Measurements from ENCODE around the gene RNGTT. TPM values are rescaled to one million over a fixed set of nuclear protein-coding genes. Genes with fewer than 3 reads are reported as not detected.
A peak's percentile ranks its signal among the peaks of the same experiment; 100 is the strongest.

The RNGTT gene
- total RNA-seq, 1 donor from 2014 or later, result 13.1 TPM

- TF ChIP-seq CTCF (IDR thresholded peaks at IDR 0.05), result no peak
- H3K27me3 Mint-ChIP-seq (ENCODE audit: low read depth), result peaks cover 42% of the 10 kb centered on the region
- no peak overlapping the region for H3K4me3 Mint-ChIP-seq (ENCODE audit: unreplicated experiment)
- H3K36me3 Mint-ChIP-seq (ENCODE audit: low read depth), result peaks cover 2% of the 10 kb centered on the region
- no peak for DNase-seq (ENCODE audit: low spot score)
- peaks cover 12% of the 10 kb centered on the region for H3K9me3 Mint-ChIP-seq (ENCODE audit: low read depth)
- no peak overlapping the region for H3K27ac Mint-ChIP-seq (ENCODE audit: unreplicated experiment)
- H3K4me1 Mint-ChIP-seq (ENCODE audit: low read depth), result no peaks in the 10 kb centered on the region
These were observed 378.7 kb downstream of the RNGTT start for GRCh38 chr6:88584581-88585275.

GRCh38 chr6:88577461-88577860 is 386.0 kb downstream of the RNGTT start:
- no peaks in the 10 kb centered on the region for H3K4me1 Mint-ChIP-seq (ENCODE audit: low read depth)
- peaks cover 27% of the 10 kb centered on the region for H3K27me3 Mint-ChIP-seq (ENCODE audit: low read depth)
- H3K36me3 Mint-ChIP-seq (ENCODE audit: low read depth), result peaks cover 2% of the 10 kb centered on the region
- H3K27ac Mint-ChIP-seq (ENCODE audit: unreplicated experiment), result no peak overlapping the region
- H3K4me3 Mint-ChIP-seq (ENCODE audit: unreplicated experiment), result no peak overlapping the region
- TF ChIP-seq CTCF (IDR thresholded peaks at IDR 0.05), result no peak
- DNase-seq (ENCODE audit: low spot score), result no peak
- H3K9me3 Mint-ChIP-seq (ENCODE audit: low read depth), result peaks cover 6% of the 10 kb centered on the region

- peak; percentile 26 for DNase-seq (ENCODE audit: low spot score)
- no peak overlapping the region for H3K4me3 Mint-ChIP-seq (ENCODE audit: unreplicated experiment)
- no peaks in the 10 kb centered on the region for H3K36me3 Mint-ChIP-seq (ENCODE audit: low read depth)
- no peak for TF ChIP-seq CTCF (IDR thresholded peaks at IDR 0.05)
- H3K27ac Mint-ChIP-seq (ENCODE audit: unreplicated experiment), result no peak overlapping the region
- no peaks in the 10 kb centered on the region for H3K9me3 Mint-ChIP-seq (ENCODE audit: low read depth)
- H3K27me3 Mint-ChIP-seq (ENCODE audit: low read depth), result peaks cover 29% of the 10 kb centered on the region
- H3K4me1 Mint-ChIP-seq (ENCODE audit: low read depth), result no peaks in the 10 kb centered on the region
These were observed 387.9 kb downstream of the RNGTT start for GRCh38 chr6:88575536-88575935.

- Mint-ChIP-seq H3K27me3 (ENCODE audit: low read depth) (peaks cover 21% of the 10 kb centered on the region), H3K27ac (ENCODE audit: unreplicated experiment) (no peak overlapping the region), H3K4me1 (ENCODE audit: low read depth) (no peaks in the 10 kb centered on the region), H3K36me3 (ENCODE audit: low read depth) (no peaks in the 10 kb centered on the region), H3K4me3 (ENCODE audit: unreplicated experiment) (no peak overlapping the region), H3K9me3 (ENCODE audit: low read depth) (no peaks in the 10 kb centered on the region)
- TF ChIP-seq CTCF (IDR thresholded peaks at IDR 0.05), result no peak
- no peak for DNase-seq (ENCODE audit: low spot score)
These were observed 388.8 kb downstream of the RNGTT start for GRCh38 chr6:88574651-88575050.

GRCh38 chr6:88574031-88574430 is 389.4 kb downstream of the RNGTT start:
- Mint-ChIP-seq H3K36me3 (ENCODE audit: low read depth) (no peaks in the 10 kb centered on the region), H3K9me3 (ENCODE audit: low read depth) (peaks cover 5% of the 10 kb centered on the region), H3K27ac (ENCODE audit: unreplicated experiment) (no peak overlapping the region), H3K4me1 (ENCODE audit: low read depth) (no peaks in the 10 kb centered on the region), H3K27me3 (ENCODE audit: low read depth) (peaks cover 18% of the 10 kb centered on the region), H3K4me3 (ENCODE audit: unreplicated experiment) (no peak overlapping the region)
- peak; percentile 20 for DNase-seq (ENCODE audit: low spot score)
- TF ChIP-seq CTCF (IDR thresholded peaks at IDR 0.05), result no peak
